Amygdala (tissue), 56 donors: ENCODE measurements around the gene STAG1.
"Not testable (repeated sequence)": the region's sequence is repeated elsewhere in the genome, so short reads cannot be mapped to it uniquely, and the experiment has no call there.

Experiments
- DNase-seq, 56 donors: peaks; one replicate each; lab custom pipeline; 2025; lab: John Stamatoyannopoulos, UW

STAG1 gene

GRCh38 chr3:136752172-136752421, at the start of gene STAG1:
STAG1 (minus strand) TSS chr3:136752378; CDS start chr3:136630898, 121,480 bp downstream.
- DNase-seq = no peak

DNA sequence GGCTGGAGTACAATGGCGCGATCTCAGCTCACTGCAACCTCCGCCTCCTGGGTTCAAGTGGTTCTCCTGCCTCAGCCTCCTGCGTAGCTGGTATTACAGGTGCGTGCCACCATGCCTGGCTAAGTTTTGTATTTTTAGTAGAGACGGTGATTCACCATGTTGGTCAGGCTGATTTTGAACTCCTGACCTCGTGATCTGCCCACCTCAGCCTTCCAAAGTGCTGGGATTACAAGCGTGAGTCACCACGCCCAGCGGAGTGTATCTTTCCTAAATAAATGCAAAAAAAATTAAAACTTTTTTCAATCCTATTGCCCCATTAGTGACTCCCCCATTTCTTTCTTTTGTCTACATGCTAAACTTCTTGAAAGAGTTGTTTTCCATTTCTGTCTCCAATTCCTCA, 49.0 kb upstream of the STAG1 start:
- not testable (repeated sequence) for DNase-seq

DNA sequence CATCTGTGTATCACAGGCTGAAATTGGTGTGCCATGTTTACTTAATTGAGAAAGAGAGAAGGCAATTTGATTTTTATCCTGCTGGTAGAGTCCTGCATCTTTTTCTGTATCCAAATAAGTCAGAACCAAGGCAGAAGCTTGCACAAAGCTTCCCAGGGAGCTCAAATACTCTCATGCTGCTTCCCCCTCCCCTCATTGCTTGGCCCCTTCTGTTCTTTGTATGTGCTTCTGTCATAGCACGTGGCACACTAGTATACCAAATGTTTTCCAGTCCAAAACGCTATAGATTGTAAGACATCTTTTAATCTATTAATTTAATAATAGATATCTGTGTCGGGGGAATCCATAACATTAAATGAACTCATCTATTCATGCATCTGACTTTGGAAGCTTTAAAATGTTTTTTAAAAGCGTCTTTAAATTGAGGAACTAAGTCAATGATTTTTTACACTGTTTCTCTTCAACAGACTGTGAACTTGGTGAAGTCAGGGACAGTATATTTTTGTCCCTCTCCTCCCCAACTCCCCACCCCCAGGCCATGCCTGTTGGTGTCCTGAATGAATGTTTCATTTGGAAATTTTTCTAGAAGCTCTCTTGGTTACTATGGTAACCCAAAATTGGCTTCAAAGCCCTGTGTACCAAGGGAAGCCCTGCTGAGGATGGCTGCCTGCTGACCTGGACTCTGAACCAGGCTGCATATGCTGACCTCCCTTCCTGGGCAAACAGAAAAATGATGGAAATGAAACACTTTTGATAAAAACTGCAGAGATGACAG, 40.6 kb upstream of the STAG1 start:
- DNase-seq = peak in 13 of 56 donors; percentile 1 to 28 (median 18)

DNA sequence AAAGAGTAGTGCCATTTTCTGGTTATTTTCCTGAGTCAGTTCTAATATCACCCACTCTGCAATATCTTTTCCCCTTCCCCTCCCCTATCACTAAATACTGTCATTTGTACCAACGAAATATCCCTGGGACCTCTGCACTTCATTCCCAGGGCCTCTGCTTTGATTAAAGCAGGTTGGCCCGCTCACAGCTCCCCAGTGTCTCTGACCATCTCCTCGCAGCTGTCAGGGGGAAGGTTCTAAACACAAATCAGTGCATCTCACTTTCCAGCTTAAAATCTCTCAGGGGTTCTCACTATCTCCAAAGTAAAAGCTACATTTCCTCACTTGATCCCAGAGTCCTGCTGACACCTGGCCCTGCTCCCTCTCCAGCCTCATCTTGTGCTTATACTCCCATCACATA, 38.6 kb upstream of the STAG1 start:
- no peak for DNase-seq

- no peak for DNase-seq
These were observed 37.8 kb upstream of the STAG1 start for GRCh38 chr3:136789976-136790375.

DNA sequence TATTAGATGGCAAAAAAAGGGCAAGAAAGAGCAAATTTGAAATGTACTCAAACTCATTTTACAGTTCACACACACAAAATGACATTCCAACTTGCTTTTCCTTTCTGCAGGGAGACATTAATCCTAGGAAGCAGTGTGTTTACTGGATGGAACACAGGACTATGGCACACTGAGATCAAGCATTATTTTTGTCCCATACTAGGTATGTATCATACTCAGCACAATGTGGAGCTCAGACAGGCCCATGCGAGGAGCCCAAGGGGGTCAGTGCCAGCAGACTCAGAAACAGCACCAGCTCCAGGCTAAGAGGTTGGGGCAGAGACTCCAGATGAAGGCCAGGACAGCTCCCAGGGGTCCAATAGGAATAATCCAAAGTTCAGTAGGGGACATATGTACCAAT, 36.0 kb upstream of the STAG1 start:
- no peak for DNase-seq

DNA sequence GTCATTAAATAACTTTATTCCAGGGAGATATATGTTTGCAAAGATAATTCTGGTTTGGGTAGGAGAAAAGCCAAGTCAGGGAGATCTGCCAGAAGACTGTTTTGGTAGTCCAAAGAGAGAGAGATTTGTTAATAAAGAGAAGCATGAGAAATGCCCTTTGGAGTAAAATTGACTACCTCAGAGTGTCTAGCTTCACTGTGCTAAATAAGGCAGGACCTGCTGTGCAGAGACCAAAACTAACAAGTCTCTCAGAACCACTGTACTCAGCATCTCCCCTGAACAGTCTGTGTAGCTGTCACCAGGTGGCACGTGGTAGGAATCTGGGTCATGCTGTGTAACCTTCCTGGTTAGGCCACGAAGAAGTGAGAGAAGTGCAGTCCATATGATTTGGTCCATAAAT, 35.2 kb upstream of the STAG1 start:
- DNase-seq = peak in 2 of 56 donors; percentile 0 to 12

DNA sequence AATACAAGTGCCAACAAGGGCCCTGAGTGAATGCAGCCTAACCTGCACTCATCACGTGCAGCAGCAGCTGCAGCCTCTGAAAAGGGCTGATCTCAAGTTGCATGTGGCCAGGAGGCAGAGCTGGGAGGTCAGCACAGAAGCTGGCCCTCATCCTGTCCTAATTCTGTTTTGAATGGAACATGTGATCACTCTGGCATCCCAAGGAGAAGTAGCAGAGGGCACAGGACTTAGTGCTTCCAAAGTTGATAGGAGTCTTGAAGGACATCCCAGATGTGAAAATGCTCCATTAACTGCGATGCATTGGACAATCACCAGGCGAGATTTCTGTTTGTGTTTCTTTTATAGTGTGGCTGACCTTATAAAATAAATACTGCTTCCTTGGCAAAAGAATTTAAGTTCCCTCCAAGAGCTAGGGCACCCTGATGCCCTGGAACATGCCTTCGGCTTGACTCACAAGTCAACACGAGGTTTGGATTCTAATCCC, 31.6 kb upstream of the STAG1 start:
- no peak for DNase-seq

GRCh38 chr3:136780741-136781140, 28.6 kb upstream of the STAG1 start:
- no peak for DNase-seq

DNA sequence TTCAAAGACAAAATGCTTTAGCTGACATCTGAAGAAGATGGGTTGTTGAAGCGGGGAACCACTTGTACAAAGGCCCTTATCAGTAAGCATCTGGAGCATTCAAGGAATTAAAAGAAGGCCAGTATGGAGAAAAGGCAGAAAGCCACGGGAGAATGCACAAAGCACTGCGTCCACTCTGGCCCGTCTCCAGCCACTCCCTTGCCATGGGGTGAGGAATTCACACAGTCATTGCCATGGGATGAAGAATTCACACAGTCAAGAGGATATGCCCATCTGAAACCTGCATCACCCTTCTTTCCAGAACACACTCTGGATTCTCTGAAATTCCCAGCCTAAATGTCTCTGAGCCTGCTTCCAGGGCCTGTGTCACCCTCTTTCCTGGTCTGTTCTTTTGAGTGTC, 26.7 kb upstream of the STAG1 start:
- no peak for DNase-seq

- DNase-seq = no peak
These were observed 20.5 kb upstream of the STAG1 start for GRCh38 chr3:136772709-136773108.

- not testable (repeated sequence) for DNase-seq
These were observed 6.3 kb upstream of the STAG1 start for GRCh38 chr3:136758160-136759102.

DNA sequence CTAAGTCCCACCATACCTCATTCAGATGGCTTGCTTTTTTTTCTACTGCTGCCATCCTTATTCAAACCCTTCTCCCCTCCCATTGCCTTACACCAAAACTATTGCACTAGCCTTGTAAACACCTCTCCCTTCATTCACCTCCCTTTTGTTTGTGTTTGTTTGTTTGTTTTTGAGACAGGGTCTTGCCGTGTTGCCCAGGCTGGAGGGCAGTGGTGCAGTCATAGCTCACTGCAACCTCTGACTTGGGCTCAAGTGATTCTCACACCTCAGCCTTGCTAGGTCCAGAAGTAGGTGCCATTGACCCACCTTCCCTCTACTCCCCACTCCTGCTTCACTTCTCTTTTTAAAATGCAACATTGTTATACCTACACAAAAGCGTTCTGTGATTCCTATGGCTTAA, 3.0 kb upstream of the STAG1 start:
- DNase-seq = no peak

- no peak for DNase-seq
These were observed 1.3 kb upstream of the STAG1 start for GRCh38 chr3:136753326-136753939.

- peak; percentile 81 to 100 (median 98) for DNase-seq
These were observed 496 bp upstream of the STAG1 start for GRCh38 chr3:136752422-136753325.

DNA sequence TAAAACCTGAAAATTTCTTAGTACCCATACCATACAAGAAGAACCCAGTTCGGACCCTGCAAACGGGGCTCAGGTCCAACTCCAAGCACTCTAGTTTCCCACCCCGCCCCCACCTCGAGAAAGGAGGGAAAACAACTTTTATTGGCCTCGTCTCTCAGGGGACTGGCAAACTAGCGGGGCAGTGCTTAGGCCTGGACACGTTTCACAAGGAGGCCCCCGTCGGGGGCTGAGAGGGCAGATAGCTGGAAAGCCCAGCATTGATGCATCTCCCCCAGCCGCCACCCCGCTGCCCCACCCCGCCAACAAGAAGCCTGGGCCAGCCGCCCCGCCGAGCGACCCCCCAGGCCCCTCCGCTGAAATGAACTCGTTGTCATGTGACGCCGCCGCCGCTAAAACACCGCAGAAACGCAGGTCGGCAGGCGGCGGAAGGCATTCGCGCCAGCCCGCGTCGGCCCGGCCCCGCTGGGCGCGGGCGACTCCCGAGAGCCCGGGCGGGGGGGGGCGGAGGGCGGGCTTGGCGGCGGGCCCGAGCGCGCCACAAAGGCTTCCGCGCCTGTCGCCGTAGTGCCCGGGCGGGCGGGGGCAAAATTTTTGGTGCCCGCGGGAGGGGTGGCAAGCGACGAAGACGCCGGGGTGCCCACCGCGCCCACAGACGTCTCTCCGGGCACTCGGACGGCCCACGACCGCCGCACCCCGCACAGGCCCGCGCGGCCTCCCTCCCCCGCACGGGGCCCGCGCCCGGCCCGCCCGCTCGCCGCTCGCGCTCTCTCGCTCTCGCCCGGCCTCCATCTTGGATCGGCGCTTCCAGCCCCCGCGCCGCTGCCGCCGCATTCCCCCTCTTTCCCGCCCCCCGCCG, 634 bp downstream of the STAG1 start:
- DNase-seq = peak in 54 of 56 donors; percentile 14 to 94 (median 77)

GRCh38 chr3:136750897-136751315, 1.3 kb downstream of the STAG1 start:
- DNase-seq = no peak

- DNase-seq = no peak
These were observed 1.8 kb downstream of the STAG1 start for GRCh38 chr3:136750209-136750896.
